WTC11 (cell line): ENCODE measurements around the gene SLC27A4. TPM values are rescaled to one million over a fixed set of nuclear protein-coding genes. Genes with fewer than 3 reads are reported as not detected.

ENCODE experiments used
- ATAC-seq: fragments of 200-7000 bp; cut with Tn5 transposase; 2 replicates; pipeline ENCODE4 v1.10.0; 2021; ENCODE audit warnings: mild to moderate bottlenecking, moderate library complexity
- CTCF ChIA-PET: fragments of 300-600 bp; sonication (Branson Sonifier 250); formaldehyde crosslinking; loops from one replicate; lab custom pipeline; 2021; ENCODE audit warnings: antibody characterized with exemption; lab: Charles Lee
- POLR2A ChIA-PET: fragments of 350-600 bp; sonication (Branson Sonifier 250); formaldehyde crosslinking; loops from one replicate; lab custom pipeline; 2021; ENCODE audit warnings: antibody characterized with exemption; lab: Charles Lee
- DNase-seq: peaks from one replicate; pipeline ENCODE4 v3.0.0; 2021; ENCODE audit warnings: low spot score
- H3K27ac Mint-ChIP-seq: 2 replicates; pipeline ENCODE4 v1.8.0; 2021; ENCODE audit warnings: mixed read lengths
- H3K27me3 Mint-ChIP-seq: 2 replicates; pipeline ENCODE4 v1.8.0; 2021; ENCODE audit warnings: low read depth, mild to moderate bottlenecking, moderate library complexity, mixed read lengths
- H3K36me3 Mint-ChIP-seq: 2 replicates; pipeline ENCODE4 v1.8.0; 2021; ENCODE audit warnings: mixed read lengths
- H3K4me1 Mint-ChIP-seq: 2 replicates; pipeline ENCODE4 v1.8.0; 2022; ENCODE audit warnings: mixed read lengths
- H3K4me3 Mint-ChIP-seq: 2 replicates; pipeline ENCODE4 v1.8.0; 2021; ENCODE audit warnings: mild to moderate bottlenecking, moderate library complexity, mixed read lengths
- H3K9me3 Mint-ChIP-seq: 2 replicates; pipeline ENCODE4 v1.8.0; 2021; ENCODE audit warnings: mixed read lengths
- CREM ChIP-seq: sonication (generic); formaldehyde crosslinking; IDR thresholded peaks from 2 replicates; pipeline ENCODE4 v1.8.1; 2022; ENCODE audit warnings: mild to moderate bottlenecking, missing genetic modification reagents, moderate library complexity
- ETV6 ChIP-seq: sonication (generic); formaldehyde crosslinking; IDR thresholded peaks from 2 replicates; pipeline ENCODE4 v1.8.1; 2022; ENCODE audit warnings: mild to moderate bottlenecking, missing genetic modification reagents
- FOXK1 ChIP-seq: sonication (generic); formaldehyde crosslinking; IDR thresholded peaks from 2 replicates; pipeline ENCODE4 v1.8.0; 2022; ENCODE audit warnings: mild to moderate bottlenecking, moderate library complexity, missing genetic modification reagents
- GABPB1 ChIP-seq: sonication (generic); formaldehyde crosslinking; IDR thresholded peaks from 2 replicates; pipeline ENCODE4 v1.8.1; 2023; ENCODE audit warnings: mild to moderate bottlenecking, missing genetic modification reagents
- SMAD3 ChIP-seq: sonication (generic); formaldehyde crosslinking; IDR thresholded peaks from 2 replicates; pipeline ENCODE4 v1.8.0; 2022; ENCODE audit warnings: missing genetic modification reagents, mild to moderate bottlenecking, borderline replicate concordance
- SP1 ChIP-seq: sonication (generic); formaldehyde crosslinking; conservative IDR thresholded peaks from 2 replicates; pipeline ENCODE4 v1.8.1; 2022; ENCODE audit warnings: missing genetic modification reagents
- total RNA-seq: library from RNA; stranded (reverse); gene quantifications from 3 replicates; pipeline ENCODE4 v1.2.3, GENCODE V29; 2021
- TF ChIP-seq, protein P1 (sequence below): fragments of 250-450 bp; sonication (Bioruptor Pico); IDR thresholded peaks from 2 replicates; pipeline ENCODE4 v1.9.0; 2021; ENCODE audit warnings: mild to moderate bottlenecking, borderline replicate concordance
- TF ChIP-seq, protein P2 (sequence below): sonication (generic); formaldehyde crosslinking; IDR thresholded peaks from 2 replicates; pipeline ENCODE4 v1.8.1; 2022; ENCODE audit warnings: low read depth, missing genetic modification reagents, borderline replicate concordance
- TF ChIP-seq, protein P3 (sequence below): fragments of 200-600 bp; IDR thresholded peaks from 2 replicates; pipeline ENCODE4 v1.8.0; 2022; ENCODE audit warnings: antibody characterized with exemption
- TF ChIP-seq, protein P4 (sequence below): sonication (generic); formaldehyde crosslinking; IDR thresholded peaks from 2 replicates; pipeline ENCODE4 v1.8.0; 2023; ENCODE audit warnings: missing genetic modification reagents
- TF ChIP-seq, protein P5 (sequence below): sonication (generic); formaldehyde crosslinking; IDR thresholded peaks from 2 replicates; pipeline ENCODE4 v1.8.1; 2023; ENCODE audit warnings: mild to moderate bottlenecking, missing genetic modification reagents
- TF ChIP-seq, protein P6 (sequence below): sonication (generic); formaldehyde crosslinking; IDR thresholded peaks from 2 replicates; pipeline ENCODE4 v1.8.0; 2022; ENCODE audit warnings: mild to moderate bottlenecking, missing genetic modification reagents
- TF ChIP-seq, protein P7 (sequence below): sonication (generic); formaldehyde crosslinking; IDR thresholded peaks from 2 replicates; pipeline ENCODE4 v1.8.0; 2022; ENCODE audit warnings: missing genetic modification reagents

The SLC27A4 gene
- total RNA-seq, 1 experiment from 2014 or later: 23.8 TPM

DNA sequence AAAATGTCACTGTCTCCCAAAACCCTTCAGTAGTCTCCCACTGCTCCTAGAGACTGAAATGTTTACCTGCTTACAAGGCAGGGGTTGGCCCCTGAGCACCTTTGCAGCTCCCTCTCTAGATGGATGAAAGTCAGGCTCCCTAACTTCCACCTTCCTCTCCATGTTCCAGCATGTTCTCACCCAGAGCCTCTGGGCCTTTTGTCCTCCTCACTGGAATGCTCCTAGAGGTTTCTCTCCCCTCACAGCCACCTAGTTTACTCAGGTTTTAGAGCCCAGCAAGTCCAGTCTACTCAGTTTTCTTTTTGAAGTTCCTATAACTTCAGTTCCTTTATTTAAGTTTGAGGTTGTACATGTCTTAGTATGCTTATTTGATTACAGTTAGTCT, 30.0 kb downstream of the SLC27A4 start:
- Mint-ChIP-seq H3K4me3 (peak overlapping the region; percentile 95), H3K27me3 (peaks cover 42% of the 10 kb centered on the region), H3K9me3 (no peaks in the 10 kb centered on the region), H3K27ac (peak overlapping the region; percentile 80), H3K36me3 (no peaks in the 10 kb centered on the region), H3K4me1 (peaks cover 32% of the 10 kb centered on the region)
- POLR2A ChIA-PET: interaction anchor here (1.5 kb wide), 1 partner anchor 120 kb away, joined by 3 read pairs; no protein-coding TSS in a partner anchor
- CTCF ChIA-PET: interaction anchor here (0.7 to 3.9 kb wide), 8 partner anchors 9 to 135 kb away, joined by 3 to 35 read pairs (median 10); partner anchors contain the start of gene CERCAM
- ATAC-seq (peak; percentile 9; the same call in 1 of the 2 replicates), DNase-seq (no peak)
- TF ChIP-seq, protein P1, sequence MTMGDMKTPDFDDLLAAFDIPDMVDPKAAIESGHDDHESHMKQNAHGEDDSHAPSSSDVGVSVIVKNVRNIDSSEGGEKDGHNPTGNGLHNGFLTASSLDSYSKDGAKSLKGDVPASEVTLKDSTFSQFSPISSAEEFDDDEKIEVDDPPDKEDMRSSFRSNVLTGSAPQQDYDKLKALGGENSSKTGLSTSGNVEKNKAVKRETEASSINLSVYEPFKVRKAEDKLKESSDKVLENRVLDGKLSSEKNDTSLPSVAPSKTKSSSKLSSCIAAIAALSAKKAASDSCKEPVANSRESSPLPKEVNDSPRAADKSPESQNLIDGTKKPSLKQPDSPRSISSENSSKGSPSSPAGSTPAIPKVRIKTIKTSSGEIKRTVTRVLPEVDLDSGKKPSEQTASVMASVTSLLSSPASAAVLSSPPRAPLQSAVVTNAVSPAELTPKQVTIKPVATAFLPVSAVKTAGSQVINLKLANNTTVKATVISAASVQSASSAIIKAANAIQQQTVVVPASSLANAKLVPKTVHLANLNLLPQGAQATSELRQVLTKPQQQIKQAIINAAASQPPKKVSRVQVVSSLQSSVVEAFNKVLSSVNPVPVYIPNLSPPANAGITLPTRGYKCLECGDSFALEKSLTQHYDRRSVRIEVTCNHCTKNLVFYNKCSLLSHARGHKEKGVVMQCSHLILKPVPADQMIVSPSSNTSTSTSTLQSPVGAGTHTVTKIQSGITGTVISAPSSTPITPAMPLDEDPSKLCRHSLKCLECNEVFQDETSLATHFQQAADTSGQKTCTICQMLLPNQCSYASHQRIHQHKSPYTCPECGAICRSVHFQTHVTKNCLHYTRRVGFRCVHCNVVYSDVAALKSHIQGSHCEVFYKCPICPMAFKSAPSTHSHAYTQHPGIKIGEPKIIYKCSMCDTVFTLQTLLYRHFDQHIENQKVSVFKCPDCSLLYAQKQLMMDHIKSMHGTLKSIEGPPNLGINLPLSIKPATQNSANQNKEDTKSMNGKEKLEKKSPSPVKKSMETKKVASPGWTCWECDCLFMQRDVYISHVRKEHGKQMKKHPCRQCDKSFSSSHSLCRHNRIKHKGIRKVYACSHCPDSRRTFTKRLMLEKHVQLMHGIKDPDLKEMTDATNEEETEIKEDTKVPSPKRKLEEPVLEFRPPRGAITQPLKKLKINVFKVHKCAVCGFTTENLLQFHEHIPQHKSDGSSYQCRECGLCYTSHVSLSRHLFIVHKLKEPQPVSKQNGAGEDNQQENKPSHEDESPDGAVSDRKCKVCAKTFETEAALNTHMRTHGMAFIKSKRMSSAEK (CRISPR knock-in tag): no peak

DNA sequence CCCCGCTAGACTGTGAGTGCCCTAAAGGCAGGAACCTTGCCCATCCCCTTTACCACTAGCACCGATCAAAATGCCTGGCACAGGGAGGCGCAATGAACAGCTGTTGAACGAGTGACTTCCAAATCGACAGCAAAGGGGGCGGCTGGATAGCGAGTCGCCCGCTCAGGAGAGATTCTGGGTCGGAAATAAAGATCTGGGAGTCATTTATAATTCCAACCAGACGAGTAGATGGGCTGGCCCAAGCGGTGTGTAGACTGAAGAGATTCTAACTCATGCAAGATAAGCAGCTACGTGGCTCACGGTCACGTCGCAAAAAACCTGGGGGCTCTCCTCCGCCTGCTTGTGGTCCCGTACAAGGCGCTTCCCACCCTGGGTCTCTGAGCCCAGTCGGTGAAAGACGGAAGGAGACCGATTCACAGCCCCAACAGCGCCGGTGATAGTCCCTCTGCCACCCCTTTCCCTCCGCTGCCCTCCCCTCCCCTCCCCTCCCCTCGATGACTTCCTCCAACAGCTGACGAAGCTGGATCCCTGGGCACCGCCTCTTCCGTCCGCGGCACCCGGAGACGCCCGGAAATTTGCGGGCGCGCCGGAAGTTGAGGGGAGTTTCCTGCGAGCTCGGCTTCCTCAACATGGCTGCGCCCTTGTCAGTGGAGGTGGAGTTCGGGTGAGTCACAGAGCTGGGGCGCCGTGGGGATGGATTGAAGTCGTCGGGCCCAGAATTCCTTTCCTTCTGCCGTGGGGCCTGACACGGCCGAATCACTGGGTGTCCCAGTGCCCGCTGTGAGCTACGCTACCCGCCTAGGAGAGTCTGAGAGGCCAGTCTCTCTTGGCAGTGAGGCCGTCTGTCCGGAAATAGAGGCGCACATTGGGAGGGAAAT, 30.7 kb downstream of the SLC27A4 start, which contains the start of gene URM1:
URM1 (plus strand) TSS at position 623 of the 878 bp plus-strand sequence; CDS start at position 630, 7 bp downstream.
- CTCF ChIA-PET: interaction anchor here (0.5 to 3.9 kb wide), 17 partner anchors 9 to 363 kb away, joined by 3 to 35 read pairs (median 4); partner anchors contain the start of genes CERCAM and PKN3
- peak; percentile 92 for DNase-seq
- Mint-ChIP-seq H3K4me3 (peak within 1 kb of the TSS; percentile 95), H3K9me3 (no peaks in the 10 kb centered on the region), H3K36me3 (no peaks in the 10 kb centered on the region), H3K27me3 (peaks cover 35% of the 10 kb centered on the region), H3K27ac (peak within 1 kb of the TSS; percentile 80), H3K4me1 (peaks cover 26% of the 10 kb centered on the region)
- POLR2A ChIA-PET: interaction anchor here (0.6 to 1.5 kb wide), 5 partner anchors 9 to 121 kb away, joined by 3 to 8 read pairs (median 4); no protein-coding TSS in a partner anchor
- peak; percentile 89 for ATAC-seq
- TF ChIP-seq, protein P2, sequence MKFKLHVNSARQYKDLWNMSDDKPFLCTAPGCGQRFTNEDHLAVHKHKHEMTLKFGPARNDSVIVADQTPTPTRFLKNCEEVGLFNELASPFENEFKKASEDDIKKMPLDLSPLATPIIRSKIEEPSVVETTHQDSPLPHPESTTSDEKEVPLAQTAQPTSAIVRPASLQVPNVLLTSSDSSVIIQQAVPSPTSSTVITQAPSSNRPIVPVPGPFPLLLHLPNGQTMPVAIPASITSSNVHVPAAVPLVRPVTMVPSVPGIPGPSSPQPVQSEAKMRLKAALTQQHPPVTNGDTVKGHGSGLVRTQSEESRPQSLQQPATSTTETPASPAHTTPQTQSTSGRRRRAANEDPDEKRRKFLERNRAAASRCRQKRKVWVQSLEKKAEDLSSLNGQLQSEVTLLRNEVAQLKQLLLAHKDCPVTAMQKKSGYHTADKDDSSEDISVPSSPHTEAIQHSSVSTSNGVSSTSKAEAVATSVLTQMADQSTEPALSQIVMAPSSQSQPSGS: no peak
- TF ChIP-seq CREM (CRISPR knock-in tag) (peak; percentile 51; the same call in 1 of the 2 replicates), GABPB1 (CRISPR knock-in tag) (peak; percentile 5; the same call in 1 of the 2 replicates), SMAD3 (CRISPR knock-in tag) (no peak), FOXK1 (peak; percentile 74; the same call in 1 of the 2 replicates), SP1 (CRISPR knock-in tag) (peak; percentile 71), ETV6 (peak; percentile 78; the same call in 1 of the 2 replicates)
- TF ChIP-seq, protein P3, sequence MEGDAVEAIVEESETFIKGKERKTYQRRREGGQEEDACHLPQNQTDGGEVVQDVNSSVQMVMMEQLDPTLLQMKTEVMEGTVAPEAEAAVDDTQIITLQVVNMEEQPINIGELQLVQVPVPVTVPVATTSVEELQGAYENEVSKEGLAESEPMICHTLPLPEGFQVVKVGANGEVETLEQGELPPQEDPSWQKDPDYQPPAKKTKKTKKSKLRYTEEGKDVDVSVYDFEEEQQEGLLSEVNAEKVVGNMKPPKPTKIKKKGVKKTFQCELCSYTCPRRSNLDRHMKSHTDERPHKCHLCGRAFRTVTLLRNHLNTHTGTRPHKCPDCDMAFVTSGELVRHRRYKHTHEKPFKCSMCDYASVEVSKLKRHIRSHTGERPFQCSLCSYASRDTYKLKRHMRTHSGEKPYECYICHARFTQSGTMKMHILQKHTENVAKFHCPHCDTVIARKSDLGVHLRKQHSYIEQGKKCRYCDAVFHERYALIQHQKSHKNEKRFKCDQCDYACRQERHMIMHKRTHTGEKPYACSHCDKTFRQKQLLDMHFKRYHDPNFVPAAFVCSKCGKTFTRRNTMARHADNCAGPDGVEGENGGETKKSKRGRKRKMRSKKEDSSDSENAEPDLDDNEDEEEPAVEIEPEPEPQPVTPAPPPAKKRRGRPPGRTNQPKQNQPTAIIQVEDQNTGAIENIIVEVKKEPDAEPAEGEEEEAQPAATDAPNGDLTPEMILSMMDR: no peak
- TF ChIP-seq, protein P4, sequence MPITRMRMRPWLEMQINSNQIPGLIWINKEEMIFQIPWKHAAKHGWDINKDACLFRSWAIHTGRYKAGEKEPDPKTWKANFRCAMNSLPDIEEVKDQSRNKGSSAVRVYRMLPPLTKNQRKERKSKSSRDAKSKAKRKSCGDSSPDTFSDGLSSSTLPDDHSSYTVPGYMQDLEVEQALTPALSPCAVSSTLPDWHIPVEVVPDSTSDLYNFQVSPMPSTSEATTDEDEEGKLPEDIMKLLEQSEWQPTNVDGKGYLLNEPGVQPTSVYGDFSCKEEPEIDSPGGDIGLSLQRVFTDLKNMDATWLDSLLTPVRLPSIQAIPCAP (CRISPR knock-in tag): 0 out of 2 replicates have a peak, but pooled peaks have one; percentile 21
- TF ChIP-seq, protein P5, sequence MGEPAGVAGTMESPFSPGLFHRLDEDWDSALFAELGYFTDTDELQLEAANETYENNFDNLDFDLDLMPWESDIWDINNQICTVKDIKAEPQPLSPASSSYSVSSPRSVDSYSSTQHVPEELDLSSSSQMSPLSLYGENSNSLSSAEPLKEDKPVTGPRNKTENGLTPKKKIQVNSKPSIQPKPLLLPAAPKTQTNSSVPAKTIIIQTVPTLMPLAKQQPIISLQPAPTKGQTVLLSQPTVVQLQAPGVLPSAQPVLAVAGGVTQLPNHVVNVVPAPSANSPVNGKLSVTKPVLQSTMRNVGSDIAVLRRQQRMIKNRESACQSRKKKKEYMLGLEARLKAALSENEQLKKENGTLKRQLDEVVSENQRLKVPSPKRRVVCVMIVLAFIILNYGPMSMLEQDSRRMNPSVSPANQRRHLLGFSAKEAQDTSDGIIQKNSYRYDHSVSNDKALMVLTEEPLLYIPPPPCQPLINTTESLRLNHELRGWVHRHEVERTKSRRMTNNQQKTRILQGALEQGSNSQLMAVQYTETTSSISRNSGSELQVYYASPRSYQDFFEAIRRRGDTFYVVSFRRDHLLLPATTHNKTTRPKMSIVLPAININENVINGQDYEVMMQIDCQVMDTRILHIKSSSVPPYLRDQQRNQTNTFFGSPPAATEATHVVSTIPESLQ (CRISPR knock-in tag): no peak
- TF ChIP-seq, protein P6, sequence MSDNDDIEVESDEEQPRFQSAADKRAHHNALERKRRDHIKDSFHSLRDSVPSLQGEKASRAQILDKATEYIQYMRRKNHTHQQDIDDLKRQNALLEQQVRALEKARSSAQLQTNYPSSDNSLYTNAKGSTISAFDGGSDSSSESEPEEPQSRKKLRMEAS (CRISPR knock-in tag): peak; percentile 62; the same call in 1 of the 2 replicates
- TF ChIP-seq, protein P7, sequence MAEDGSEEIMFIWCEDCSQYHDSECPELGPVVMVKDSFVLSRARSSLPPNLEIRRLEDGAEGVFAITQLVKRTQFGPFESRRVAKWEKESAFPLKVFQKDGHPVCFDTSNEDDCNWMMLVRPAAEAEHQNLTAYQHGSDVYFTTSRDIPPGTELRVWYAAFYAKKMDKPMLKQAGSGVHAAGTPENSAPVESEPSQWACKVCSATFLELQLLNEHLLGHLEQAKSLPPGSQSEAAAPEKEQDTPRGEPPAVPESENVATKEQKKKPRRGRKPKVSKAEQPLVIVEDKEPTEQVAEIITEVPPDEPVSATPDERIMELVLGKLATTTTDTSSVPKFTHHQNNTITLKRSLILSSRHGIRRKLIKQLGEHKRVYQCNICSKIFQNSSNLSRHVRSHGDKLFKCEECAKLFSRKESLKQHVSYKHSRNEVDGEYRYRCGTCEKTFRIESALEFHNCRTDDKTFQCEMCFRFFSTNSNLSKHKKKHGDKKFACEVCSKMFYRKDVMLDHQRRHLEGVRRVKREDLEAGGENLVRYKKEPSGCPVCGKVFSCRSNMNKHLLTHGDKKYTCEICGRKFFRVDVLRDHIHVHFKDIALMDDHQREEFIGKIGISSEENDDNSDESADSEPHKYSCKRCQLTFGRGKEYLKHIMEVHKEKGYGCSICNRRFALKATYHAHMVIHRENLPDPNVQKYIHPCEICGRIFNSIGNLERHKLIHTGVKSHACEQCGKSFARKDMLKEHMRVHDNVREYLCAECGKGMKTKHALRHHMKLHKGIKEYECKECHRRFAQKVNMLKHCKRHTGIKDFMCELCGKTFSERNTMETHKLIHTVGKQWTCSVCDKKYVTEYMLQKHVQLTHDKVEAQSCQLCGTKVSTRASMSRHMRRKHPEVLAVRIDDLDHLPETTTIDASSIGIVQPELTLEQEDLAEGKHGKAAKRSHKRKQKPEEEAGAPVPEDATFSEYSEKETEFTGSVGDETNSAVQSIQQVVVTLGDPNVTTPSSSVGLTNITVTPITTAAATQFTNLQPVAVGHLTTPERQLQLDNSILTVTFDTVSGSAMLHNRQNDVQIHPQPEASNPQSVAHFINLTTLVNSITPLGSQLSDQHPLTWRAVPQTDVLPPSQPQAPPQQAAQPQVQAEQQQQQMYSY (CRISPR knock-in tag): no peak
